IMR-90 (cell line): ENCODE data around the gene AHR. TPM values are rescaled to one million over a fixed set of nuclear protein-coding genes. Genes with fewer than 3 reads are reported as not detected.

ENCODE experiments used
- ATAC-seq: fragments of 200-7000 bp; cut with Tn5 transposase; 2 replicates; pipeline ENCODE4 v1.9.1; 2020; ENCODE audit warnings: low read depth, mild to moderate bottlenecking, moderate library complexity
- BruUV-seq: library from RNA; stranded (reverse); fragments of 400-500 nt; replicated peaks from 2 replicates; lab custom pipeline; 2021; lab: Mats Ljungman, UMichigan
- CTCF ChIA-PET: fragments of 300-600 bp; formaldehyde crosslinking; extraction: SDS; loops from one replicate; lab custom pipeline; 2021; ENCODE audit warnings: antibody characterized with exemption; lab: Yijun Ruan, JAX
- POLR2A ChIA-PET: fragments of 300-600 bp; sonication (Branson Sonifier 250); formaldehyde crosslinking; loops from one replicate; lab custom pipeline; 2022; ENCODE audit warnings: antibody characterized with exemption; ENCODE audit not compliant: unreplicated experiment; lab: Charles Lee
- DNase-seq: peaks from one replicate; pipeline ENCODE4 v3.0.0; 2013
- H2AFZ ChIP-seq: replicated peaks from 2 replicates; pipeline ENCODE3; 2013; ENCODE audit warnings: low read length, mild to moderate bottlenecking; ENCODE audit not compliant: poor library complexity
- H2AK5ac ChIP-seq: 2 replicates; pipeline ENCODE4 v1.6.1; 2013; ENCODE audit warnings: low read depth, low read length, inconsistent platforms
- H2AK9ac ChIP-seq: replicated peaks from 2 replicates; pipeline ENCODE3; 2013; ENCODE audit warnings: mild to moderate bottlenecking, low read depth, low read length, moderate library complexity; ENCODE audit not compliant: poor library complexity
- H2BK120ac ChIP-seq: 2 replicates; pipeline ENCODE4 v1.6.1; 2013; ENCODE audit warnings: low read depth, low read length, inconsistent platforms
- H2BK15ac ChIP-seq: 3 replicates; pipeline ENCODE4 v1.6.1; 2013; ENCODE audit warnings: low read depth, low read length, inconsistent platforms
- H2BK20ac ChIP-seq: 2 replicates; pipeline ENCODE4 v1.6.1; 2013; ENCODE audit warnings: low read depth, mild to moderate bottlenecking, inconsistent platforms, low read length, moderate library complexity
- H2BK5ac ChIP-seq: 2 replicates; pipeline ENCODE4 v1.6.1; 2013; ENCODE audit warnings: mild to moderate bottlenecking, low read depth, low read length, inconsistent platforms; ENCODE audit not compliant: poor library complexity, severe bottlenecking
- H3K14ac ChIP-seq: replicated peaks from 2 replicates; pipeline ENCODE4 v1.6.1; 2013; ENCODE audit warnings: low read depth, low read length, inconsistent platforms
- H3K18ac ChIP-seq: 2 replicates; pipeline ENCODE4 v1.6.1; 2013; ENCODE audit warnings: low read depth, low read length, control low read depth
- H3K23ac ChIP-seq: 2 replicates; pipeline ENCODE4 v1.6.1; 2013; ENCODE audit warnings: low read depth, low read length, inconsistent platforms
- H3K27ac ChIP-seq: 2 replicates; pipeline ENCODE4 v1.5.1; 2013; ENCODE audit warnings: mild to moderate bottlenecking, control low read depth, low read length; ENCODE audit not compliant: insufficient read depth
- H3K27me3 ChIP-seq: 2 replicates; pipeline ENCODE4 v1.6.1; 2013; ENCODE audit warnings: low read length; ENCODE audit not compliant: control insufficient read depth, insufficient read depth
- H3K36me3 ChIP-seq: 2 replicates; pipeline ENCODE4 v1.6.1; 2013; ENCODE audit warnings: low read length, mixed read lengths; ENCODE audit not compliant: control insufficient read depth, insufficient read depth
- H3K4ac ChIP-seq: 2 replicates; pipeline ENCODE4 v1.6.1; 2013; ENCODE audit warnings: low read depth, low read length, inconsistent platforms
- H3K4me1 ChIP-seq: 2 replicates; pipeline ENCODE4 v1.6.1; 2013; ENCODE audit warnings: low read length, mixed read lengths; ENCODE audit not compliant: control insufficient read depth, insufficient read depth
- H3K4me2 ChIP-seq: 2 replicates; pipeline ENCODE4 v1.6.1; 2013; ENCODE audit warnings: low read depth, mild to moderate bottlenecking, control low read depth, low read length, moderate library complexity
- H3K4me3 ChIP-seq: 2 replicates; pipeline ENCODE4 v1.5.1; 2013; ENCODE audit warnings: low read depth, mild to moderate bottlenecking, control low read depth, low read length, moderate library complexity; ENCODE audit not compliant: insufficient read depth
- H3K56ac ChIP-seq: 2 replicates; pipeline ENCODE4 v1.6.1; 2013; ENCODE audit warnings: low read length, inconsistent platforms; ENCODE audit not compliant: insufficient read depth; ENCODE audit errors: extremely low read depth
- H3K79me1 ChIP-seq, 2 experiments: 2 replicates each; pipeline ENCODE4 v1.6.1; 2013; ENCODE audit warnings: low read length in 2 of 2, inconsistent platforms in 1 of 2, low read depth in 1 of 2
- H3K9ac ChIP-seq: 2 replicates; pipeline ENCODE4 v1.6.1; 2013; ENCODE audit warnings: low read depth, low read length, control low read depth
- H3K9me1 ChIP-seq: 2 replicates; pipeline ENCODE4 v1.6.1; 2013; ENCODE audit warnings: low read length, inconsistent platforms; ENCODE audit not compliant: insufficient read depth
- H3K9me3 ChIP-seq: 2 replicates; pipeline ENCODE4 v1.6.1; 2013; ENCODE audit warnings: low read length; ENCODE audit not compliant: control insufficient read depth, insufficient read depth
- H4K20me1 ChIP-seq: 2 replicates; pipeline ENCODE4 v1.6.1; 2013; ENCODE audit warnings: low read length, inconsistent platforms; ENCODE audit not compliant: insufficient read depth
- H4K5ac ChIP-seq: 2 replicates; pipeline ENCODE4 v1.6.1; 2013; ENCODE audit warnings: mild to moderate bottlenecking, low read depth, low read length, control low read depth
- H4K8ac ChIP-seq, 2 experiments: 2 replicates each; pipeline ENCODE4 v1.6.1; 2013; ENCODE audit warnings: low read depth in 2 of 2, low read length in 2 of 2, control low read depth in 1 of 2, inconsistent platforms in 1 of 2
- H4K91ac ChIP-seq: 2 replicates; pipeline ENCODE4 v1.6.1; 2013; ENCODE audit warnings: low read depth, low read length, inconsistent platforms; ENCODE audit not compliant: insufficient read depth
- BHLHE40 ChIP-seq: fragments of 150-350 bp; IDR thresholded peaks from 2 replicates; pipeline ENCODE4 v1.6.1; 2016; ENCODE audit warnings: mild to moderate bottlenecking, low read depth, low read length
- CEBPB ChIP-seq: IDR thresholded peaks from 2 replicates; pipeline ENCODE4 v1.6.1; 2012; ENCODE audit warnings: low read depth, low read length, improper control_type of control experiment
- CHD1 ChIP-seq: IDR thresholded peaks from 2 replicates; pipeline ENCODE4 v1.6.1; 2012; ENCODE audit warnings: low read depth, low read length, improper control_type of control experiment
- FOS ChIP-seq: fragments of 150-350 bp; IDR thresholded peaks from 2 replicates; pipeline ENCODE4 v1.6.1; 2016; ENCODE audit warnings: low read depth, low read length
- MAFK ChIP-seq: IDR thresholded peaks from 2 replicates; pipeline ENCODE4 v1.6.1; 2012; ENCODE audit warnings: low read depth, low read length, improper control_type of control experiment
- MAZ ChIP-seq: IDR thresholded peaks from 2 replicates; pipeline ENCODE4 v1.6.1; 2012; ENCODE audit warnings: low read depth, mild to moderate bottlenecking, low read length, improper control_type of control experiment, moderate library complexity, borderline replicate concordance
- MXI1 ChIP-seq: IDR thresholded peaks from 2 replicates; pipeline ENCODE4 v1.6.1; 2012; ENCODE audit warnings: low read depth, mild to moderate bottlenecking, low read length, moderate library complexity, borderline replicate concordance
- NFE2L2 ChIP-seq: fragments of 150-350 bp; IDR thresholded peaks from 2 replicates; pipeline ENCODE4 v1.6.1; 2016; ENCODE audit warnings: low read depth, mild to moderate bottlenecking, low read length
- POLR2A ChIP-seq: IDR thresholded peaks from 2 replicates; pipeline ENCODE4 v1.6.1; 2012; ENCODE audit warnings: mild to moderate bottlenecking, low read depth, low read length
- RAD21 ChIP-seq: IDR thresholded peaks from 2 replicates; pipeline ENCODE4 v1.6.1; 2012; ENCODE audit warnings: low read length, improper control_type of control experiment
- RCOR1 ChIP-seq: IDR thresholded peaks from 2 replicates; pipeline ENCODE4 v1.6.1; 2012; ENCODE audit warnings: mild to moderate bottlenecking, low read length, improper control_type of control experiment; ENCODE audit not compliant: insufficient replicate concordance
- RFX5 ChIP-seq: IDR thresholded peaks from 2 replicates; pipeline ENCODE4 v1.8.0; 2012; ENCODE audit warnings: low read depth, mild to moderate bottlenecking, low read length, moderate library complexity
- SMC3 ChIP-seq: fragments of 150-350 bp; IDR thresholded peaks from 2 replicates; pipeline ENCODE4 v1.6.1; 2016; ENCODE audit warnings: low read depth, mild to moderate bottlenecking, antibody characterized with exemption, low read length, moderate library complexity
- WGBS, 2 experiments: methylation state at CpG; one replicate each; pipeline versions ENCODE4 v1.1.5 to v1.1.7; 2013; ENCODE audit warnings: missing lambda C conversion rate in 2 of 2; ENCODE audit not compliant: insufficient read length in 1 of 2; ENCODE audit errors: extremely low coverage in 2 of 2; 5-methylcytosine and 5-hydroxymethylcytosine counted together
- dilution Hi-C: fragments of 300-500 bp; cut with HindIII; formaldehyde crosslinking; loops from one replicate; pipeline ENCODE4 v1.14.3; 2018; ENCODE audit warnings: low sequenced_read_pairs; ENCODE audit not compliant: unreplicated experiment
- in situ Hi-C: fragments of 300-500 bp; cut with MboI; formaldehyde crosslinking; loops from 3 replicates; pipeline ENCODE4 v1.14.3; 2019; ENCODE audit warnings: low sequenced_read_pairs, inconsistent platforms, mixed read lengths
- intact Hi-C: fragments of 100-400 bp; cut with micrococcal nuclease; formaldehyde crosslinking; loops from 2 replicates; pipeline ENCODE4 v1.10.0; 2022
- polyA plus RNA-seq, 3 experiments: library from polyadenylated mRNA; depleted of rRNA; stranded (reverse); fragments of >200 nt; gene quantifications; 2 replicates each; pipeline ENCODE4 v1.2.3, GENCODE V29; 2012; ENCODE audit warnings: low replicate concordance in 1 of 3
- total RNA-seq: library from RNA; depleted of rRNA; stranded (reverse); fragments of >200 nt; gene quantifications from 2 replicates; pipeline ENCODE4 v1.2.3, GENCODE V29; 2012
- TF ChIP-seq, protein P1 (sequence below): fragments of 150-350 bp; IDR thresholded peaks from 2 replicates; pipeline ENCODE4 v1.6.1; 2017; ENCODE audit warnings: mild to moderate bottlenecking, antibody characterized with exemption, low read length, low read depth
- TF ChIP-seq, protein P2 (sequence below): fragments of 150-350 bp; IDR thresholded peaks from 2 replicates; pipeline ENCODE4 v1.6.1; 2016; ENCODE audit warnings: low read depth, mild to moderate bottlenecking, low read length, moderate library complexity, borderline replicate concordance

AHR gene
- total and polyA plus RNA-seq, 2 of the 4 experiments (the other 2 are of a cell fraction), result 6.9 to 55.2 TPM

DNA sequence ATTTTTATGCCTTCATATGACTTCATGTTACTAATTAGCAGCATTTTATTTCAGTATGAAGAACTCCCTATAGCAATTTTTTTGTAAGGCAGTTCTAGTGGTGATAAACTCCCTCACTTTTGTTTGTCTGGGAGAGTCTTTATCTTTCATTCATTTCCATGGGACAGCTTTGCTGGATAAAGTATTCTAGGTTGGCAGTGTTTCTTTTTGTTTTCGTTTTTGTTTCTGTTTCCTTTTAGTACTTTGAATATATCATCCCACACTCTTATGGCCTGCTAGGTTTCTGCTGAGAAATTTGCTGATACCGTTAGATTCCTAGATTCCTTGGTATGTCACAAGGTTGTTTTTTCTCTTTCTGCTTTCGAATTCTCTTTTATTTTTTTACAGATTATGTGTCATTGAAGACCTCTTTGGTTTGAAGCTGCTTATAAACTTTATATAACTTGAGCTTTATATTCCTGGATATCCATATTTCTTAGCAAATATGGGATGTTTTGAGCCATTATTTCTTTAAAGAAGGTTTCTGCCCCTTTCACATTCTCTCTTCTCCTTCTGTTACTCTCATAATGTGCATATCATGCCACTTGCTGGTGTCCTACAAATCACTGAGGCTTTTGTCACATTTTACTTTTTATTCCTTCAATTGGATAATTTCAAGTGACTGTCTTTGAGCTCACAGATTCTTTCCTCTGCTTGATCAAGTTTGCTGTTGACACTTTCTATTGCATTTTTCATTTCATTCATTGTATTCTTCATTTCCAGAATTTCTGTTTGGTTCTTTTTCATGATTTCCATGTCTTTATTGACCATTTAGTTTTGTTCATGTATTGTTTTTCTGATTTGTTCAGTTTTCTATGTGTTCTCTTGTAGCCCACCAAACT is 28.9 kb upstream of the AHR start:
- Histone ChIP-seq H2BK120ac (no peak overlapping the region), H3K27me3 (no peaks in the 10 kb centered on the region), H3K56ac (no peak overlapping the region), H3K36me3 (no peaks in the 10 kb centered on the region), H4K20me1 (no peaks in the 10 kb centered on the region), H3K4me2 (no peak overlapping the region), H3K23ac (no peak overlapping the region), H2BK15ac (no peak overlapping the region), H3K9ac (no peak overlapping the region), H2AFZ (no peak overlapping the region), H4K5ac (no peak overlapping the region), H2AK5ac (no peak overlapping the region), H3K4me1 (no peaks in the 10 kb centered on the region), H3K18ac (no peak overlapping the region), H4K8ac (no peak overlapping the region), H3K9me1 (no peaks in the 10 kb centered on the region), H3K9me3 (peaks cover 21% of the 10 kb centered on the region), H2BK5ac (no peak overlapping the region), H2BK20ac (no peak overlapping the region), H3K27ac (no peak overlapping the region), H3K79me1 (no peaks in the 10 kb centered on the region), H3K14ac (no peak overlapping the region), H3K4me3 (no peak overlapping the region), H4K91ac (no peak overlapping the region), H2AK9ac (no peak overlapping the region), H3K4ac (no peak overlapping the region)
- in situ Hi-C loops, result no loop called here
- BruUV-seq, result no TSS peak
- WGBS, 2 experiments, result no CpG with 5 or more reads among the region's 3 CpGs
- DNase-seq (no peak), ATAC-seq (no peak)
- CTCF ChIA-PET, result no interaction called here
- dilution Hi-C loops, result no loop called here
- POLR2A ChIA-PET, result no interaction called here
- intact Hi-C loops, result no loop called here
- TF ChIP-seq RFX5, result no peak
- TF ChIP-seq BHLHE40, result no peak
- TF ChIP-seq RCOR1, result no peak
- TF ChIP-seq MXI1, result no peak
- no peak for TF ChIP-seq FOS
- no peak for TF ChIP-seq POLR2A
- no peak for TF ChIP-seq CEBPB
- no peak for TF ChIP-seq NFE2L2
- TF ChIP-seq MAZ, result no peak
- TF ChIP-seq RAD21, result no peak
- TF ChIP-seq MAFK, result no peak
- TF ChIP-seq, protein P1, sequence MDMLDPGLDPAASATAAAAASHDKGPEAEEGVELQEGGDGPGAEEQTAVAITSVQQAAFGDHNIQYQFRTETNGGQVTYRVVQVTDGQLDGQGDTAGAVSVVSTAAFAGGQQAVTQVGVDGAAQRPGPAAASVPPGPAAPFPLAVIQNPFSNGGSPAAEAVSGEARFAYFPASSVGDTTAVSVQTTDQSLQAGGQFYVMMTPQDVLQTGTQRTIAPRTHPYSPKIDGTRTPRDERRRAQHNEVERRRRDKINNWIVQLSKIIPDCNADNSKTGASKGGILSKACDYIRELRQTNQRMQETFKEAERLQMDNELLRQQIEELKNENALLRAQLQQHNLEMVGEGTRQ, result no peak
- TF ChIP-seq SMC3, result no peak
- TF ChIP-seq, protein P2, sequence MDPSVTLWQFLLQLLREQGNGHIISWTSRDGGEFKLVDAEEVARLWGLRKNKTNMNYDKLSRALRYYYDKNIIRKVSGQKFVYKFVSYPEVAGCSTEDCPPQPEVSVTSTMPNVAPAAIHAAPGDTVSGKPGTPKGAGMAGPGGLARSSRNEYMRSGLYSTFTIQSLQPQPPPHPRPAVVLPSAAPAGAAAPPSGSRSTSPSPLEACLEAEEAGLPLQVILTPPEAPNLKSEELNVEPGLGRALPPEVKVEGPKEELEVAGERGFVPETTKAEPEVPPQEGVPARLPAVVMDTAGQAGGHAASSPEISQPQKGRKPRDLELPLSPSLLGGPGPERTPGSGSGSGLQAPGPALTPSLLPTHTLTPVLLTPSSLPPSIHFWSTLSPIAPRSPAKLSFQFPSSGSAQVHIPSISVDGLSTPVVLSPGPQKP, result no peak
- TF ChIP-seq CHD1, result no peak
